GM18870 (cell line): ENCODE data around the gene ITGAD.

ENCODE experiments used
- ATAC-seq: cut with Tn5 transposase; IDR thresholded peaks from one replicate; pipeline ENCODE4 v1.9.1; 2021; ENCODE audit warnings: moderate library complexity; ENCODE audit not compliant: unreplicated experiment

ITGAD gene

GRCh38 chr16:31474173-31474714, 81.1 kb downstream of the ITGAD start:
- ATAC-seq, result no peak

- ATAC-seq, result no peak
These were observed 81.9 kb downstream of the ITGAD start for GRCh38 chr16:31474773-31475738.

- no peak for ATAC-seq
These were observed 82.8 kb downstream of the ITGAD start for GRCh38 chr16:31475946-31476302.
